Activated naive CD8-positive, alpha-beta T cell treated with anti-CD3 and anti-CD28 coated beads, Interleukin-2, amount 50 U/mL, for 24 hours (primary cell): ENCODE measurements around the gene MAT1A.
"Not testable (repeated sequence)": the region's sequence is repeated elsewhere in the genome, so short reads cannot be mapped to it uniquely, and the experiment has no call there.

Experiments
- ATAC-seq: fragments of 150-1000 bp; cut with Tn5 transposase; one replicate; pipeline ENCODE4 v1.10.0; 2021
- DNase-seq: peaks from one replicate; pipeline ENCODE4 v3.0.0; 2021
- H3K27ac Mint-ChIP-seq: one replicate; pipeline ENCODE4 v1.8.0; 2021; ENCODE audit warnings: mild to moderate bottlenecking, mixed read lengths
- H3K27me3 Mint-ChIP-seq: one replicate; pipeline ENCODE4 v1.8.0; 2021; ENCODE audit warnings: mixed read lengths
- H3K36me3 Mint-ChIP-seq: one replicate; pipeline ENCODE4 v1.8.0; 2021; ENCODE audit warnings: low read depth, mixed read lengths
- H3K4me1 Mint-ChIP-seq: one replicate; pipeline ENCODE4 v1.8.0; 2021; ENCODE audit warnings: mixed read lengths
- H3K4me3 Mint-ChIP-seq: one replicate; pipeline ENCODE4 v1.8.0; 2021; ENCODE audit warnings: mild to moderate bottlenecking, moderate library complexity, mixed read lengths
- H3K9me3 Mint-ChIP-seq: one replicate; pipeline ENCODE4 v1.8.0; 2021; ENCODE audit warnings: mixed read lengths

MAT1A gene

GRCh38 chr10:80289451-80290287 is at the start of gene MAT1A:
Gene MAT1A (minus strand): TSS chr10:80289658. CDS start chr10:80289423, 235 bp downstream.
- Mint-ChIP-seq H3K9me3 (no peaks in the 10 kb centered on the region), H3K27ac (no peak within 1 kb of the TSS), H3K36me3 (no peaks in the 10 kb centered on the region), H3K27me3 (peaks cover 3% of the 10 kb centered on the region), H3K4me3 (no peak within 1 kb of the TSS), H3K4me1 (no peaks in the 10 kb centered on the region)
- no peak for ATAC-seq
- no peak for DNase-seq

GRCh38 chr10:80333983-80334382 is 44.5 kb upstream of the MAT1A start:
- H3K9me3 Mint-ChIP-seq, result no peaks in the 10 kb centered on the region
- DNase-seq, result no peak
- ATAC-seq, result no peak
- H3K27me3 Mint-ChIP-seq, result peaks cover 4% of the 10 kb centered on the region
- H3K4me1 Mint-ChIP-seq, result no peaks in the 10 kb centered on the region
- H3K4me3 Mint-ChIP-seq, result no peak overlapping the region
- H3K36me3 Mint-ChIP-seq, result no peaks in the 10 kb centered on the region
- no peak overlapping the region for H3K27ac Mint-ChIP-seq

- ATAC-seq (no peak), DNase-seq (no peak)
- H3K4me1 Mint-ChIP-seq, result no peaks in the 10 kb centered on the region
- no peaks in the 10 kb centered on the region for H3K9me3 Mint-ChIP-seq
- H3K27me3 Mint-ChIP-seq, result peaks cover 3% of the 10 kb centered on the region
- no peaks in the 10 kb centered on the region for H3K36me3 Mint-ChIP-seq
- no peak overlapping the region for H3K4me3 Mint-ChIP-seq
- no peak overlapping the region for H3K27ac Mint-ChIP-seq
Observed at GRCh38 chr10:80324891-80325364, 35.5 kb upstream of the MAT1A start.

GRCh38 chr10:80324086-80324485 is 34.6 kb upstream of the MAT1A start:
- no peaks in the 10 kb centered on the region for H3K36me3 Mint-ChIP-seq
- H3K27ac Mint-ChIP-seq, result no peak overlapping the region
- DNase-seq, result no peak
- peak; percentile 57 for ATAC-seq
- no peaks in the 10 kb centered on the region for H3K9me3 Mint-ChIP-seq
- H3K4me3 Mint-ChIP-seq, result no peak overlapping the region
- no peaks in the 10 kb centered on the region for H3K4me1 Mint-ChIP-seq
- peaks cover 3% of the 10 kb centered on the region for H3K27me3 Mint-ChIP-seq

- H3K27me3 Mint-ChIP-seq, result peaks cover 3% of the 10 kb centered on the region
- DNase-seq (no peak), ATAC-seq (no peak)
- H3K4me1 Mint-ChIP-seq, result no peaks in the 10 kb centered on the region
- no peaks in the 10 kb centered on the region for H3K9me3 Mint-ChIP-seq
- no peaks in the 10 kb centered on the region for H3K36me3 Mint-ChIP-seq
- no peak overlapping the region for H3K4me3 Mint-ChIP-seq
- no peak overlapping the region for H3K27ac Mint-ChIP-seq
Observed at GRCh38 chr10:80323311-80323710, 33.9 kb upstream of the MAT1A start.

- Mint-ChIP-seq H3K4me3 (no peak overlapping the region), H3K9me3 (no peaks in the 10 kb centered on the region), H3K27me3 (peaks cover 3% of the 10 kb centered on the region), H3K4me1 (no peaks in the 10 kb centered on the region), H3K27ac (no peak overlapping the region), H3K36me3 (no peaks in the 10 kb centered on the region)
- DNase-seq (no peak), ATAC-seq (no peak)
Observed at GRCh38 chr10:80322711-80323110, 33.3 kb upstream of the MAT1A start.

- ATAC-seq (no peak), DNase-seq (no peak)
- no peaks in the 10 kb centered on the region for H3K4me1 Mint-ChIP-seq
- H3K27me3 Mint-ChIP-seq, result peaks cover 3% of the 10 kb centered on the region
- H3K27ac Mint-ChIP-seq, result no peak overlapping the region
- H3K4me3 Mint-ChIP-seq, result no peak overlapping the region
- H3K36me3 Mint-ChIP-seq, result no peaks in the 10 kb centered on the region
- H3K9me3 Mint-ChIP-seq, result no peaks in the 10 kb centered on the region
Observed at GRCh38 chr10:80322158-80322557, 32.7 kb upstream of the MAT1A start.

- Mint-ChIP-seq H3K36me3 (no peaks in the 10 kb centered on the region), H3K27ac (no peak overlapping the region), H3K27me3 (no peaks in the 10 kb centered on the region), H3K9me3 (no peaks in the 10 kb centered on the region), H3K4me3 (no peak overlapping the region), H3K4me1 (no peaks in the 10 kb centered on the region)
- ATAC-seq (no peak), DNase-seq (no peak)
Observed at GRCh38 chr10:80321183-80321582, 31.7 kb upstream of the MAT1A start.

GRCh38 chr10:80320377-80320776 is 30.9 kb upstream of the MAT1A start:
- no peaks in the 10 kb centered on the region for H3K36me3 Mint-ChIP-seq
- H3K27ac Mint-ChIP-seq, result no peak overlapping the region
- ATAC-seq, result no peak
- DNase-seq, result no peak
- no peaks in the 10 kb centered on the region for H3K4me1 Mint-ChIP-seq
- H3K4me3 Mint-ChIP-seq, result no peak overlapping the region
- no peaks in the 10 kb centered on the region for H3K27me3 Mint-ChIP-seq
- no peaks in the 10 kb centered on the region for H3K9me3 Mint-ChIP-seq

GRCh38 chr10:80319725-80320290 is 30.4 kb upstream of the MAT1A start:
- no peak for DNase-seq

GRCh38 chr10:80319318-80319717 is 29.9 kb upstream of the MAT1A start:
- H3K4me3 Mint-ChIP-seq, result no peak overlapping the region
- no peaks in the 10 kb centered on the region for H3K4me1 Mint-ChIP-seq
- no peaks in the 10 kb centered on the region for H3K27me3 Mint-ChIP-seq
- no peaks in the 10 kb centered on the region for H3K9me3 Mint-ChIP-seq
- H3K27ac Mint-ChIP-seq, result no peak overlapping the region
- H3K36me3 Mint-ChIP-seq, result no peaks in the 10 kb centered on the region
- ATAC-seq (no peak), DNase-seq (no peak)

More at GRCh38 chr10:80319725-80320290, 30.4 kb upstream of the MAT1A start:
- H3K36me3 Mint-ChIP-seq, result no peaks in the 10 kb centered on the region
- ATAC-seq, result no peak
- no peaks in the 10 kb centered on the region for H3K27me3 Mint-ChIP-seq
- no peaks in the 10 kb centered on the region for H3K9me3 Mint-ChIP-seq
- no peaks in the 10 kb centered on the region for H3K4me1 Mint-ChIP-seq
- no peak overlapping the region for H3K4me3 Mint-ChIP-seq
- H3K27ac Mint-ChIP-seq, result no peak overlapping the region

GRCh38 chr10:80318742-80319141 is 29.3 kb upstream of the MAT1A start:
- Mint-ChIP-seq H3K9me3 (no peaks in the 10 kb centered on the region), H3K27me3 (no peaks in the 10 kb centered on the region), H3K36me3 (no peaks in the 10 kb centered on the region), H3K27ac (no peak overlapping the region), H3K4me1 (no peaks in the 10 kb centered on the region), H3K4me3 (no peak overlapping the region)
- ATAC-seq, result no peak
- no peak for DNase-seq

- Mint-ChIP-seq H3K27ac (no peak overlapping the region), H3K4me1 (no peaks in the 10 kb centered on the region), H3K36me3 (no peaks in the 10 kb centered on the region), H3K27me3 (no peaks in the 10 kb centered on the region), H3K9me3 (no peaks in the 10 kb centered on the region), H3K4me3 (no peak overlapping the region)
- DNase-seq, result no peak
- ATAC-seq, result no peak
Observed at GRCh38 chr10:80315391-80315790, 25.9 kb upstream of the MAT1A start.

- ATAC-seq (no peak), DNase-seq (no peak)
- Mint-ChIP-seq H3K9me3 (no peaks in the 10 kb centered on the region), H3K4me3 (no peak overlapping the region), H3K4me1 (no peaks in the 10 kb centered on the region), H3K27ac (no peak overlapping the region), H3K36me3 (no peaks in the 10 kb centered on the region), H3K27me3 (no peaks in the 10 kb centered on the region)
Observed at GRCh38 chr10:80313523-80313922, 24.1 kb upstream of the MAT1A start.

GRCh38 chr10:80305989-80306388 is 16.5 kb upstream of the MAT1A start:
- not testable (repeated sequence) for ATAC-seq, H3K4me1 Mint-ChIP-seq, H3K4me3 Mint-ChIP-seq, DNase-seq, H3K36me3 Mint-ChIP-seq, H3K27ac Mint-ChIP-seq
- Mint-ChIP-seq H3K27me3 (peaks cover 10% of the 10 kb centered on the region), H3K9me3 (peaks cover 13% of the 10 kb centered on the region)
